Measurements from ENCODE around the gene CDK6.
"Not testable (repeated sequence)": the region's sequence is repeated elsewhere in the genome, so short reads cannot be mapped to it uniquely, and the experiment has no call there.

GRCh38 chr7:92864169-92864568 is 27.8 kb upstream of the CDK6 start:
- TF ChIP-seq, protein P1, sequence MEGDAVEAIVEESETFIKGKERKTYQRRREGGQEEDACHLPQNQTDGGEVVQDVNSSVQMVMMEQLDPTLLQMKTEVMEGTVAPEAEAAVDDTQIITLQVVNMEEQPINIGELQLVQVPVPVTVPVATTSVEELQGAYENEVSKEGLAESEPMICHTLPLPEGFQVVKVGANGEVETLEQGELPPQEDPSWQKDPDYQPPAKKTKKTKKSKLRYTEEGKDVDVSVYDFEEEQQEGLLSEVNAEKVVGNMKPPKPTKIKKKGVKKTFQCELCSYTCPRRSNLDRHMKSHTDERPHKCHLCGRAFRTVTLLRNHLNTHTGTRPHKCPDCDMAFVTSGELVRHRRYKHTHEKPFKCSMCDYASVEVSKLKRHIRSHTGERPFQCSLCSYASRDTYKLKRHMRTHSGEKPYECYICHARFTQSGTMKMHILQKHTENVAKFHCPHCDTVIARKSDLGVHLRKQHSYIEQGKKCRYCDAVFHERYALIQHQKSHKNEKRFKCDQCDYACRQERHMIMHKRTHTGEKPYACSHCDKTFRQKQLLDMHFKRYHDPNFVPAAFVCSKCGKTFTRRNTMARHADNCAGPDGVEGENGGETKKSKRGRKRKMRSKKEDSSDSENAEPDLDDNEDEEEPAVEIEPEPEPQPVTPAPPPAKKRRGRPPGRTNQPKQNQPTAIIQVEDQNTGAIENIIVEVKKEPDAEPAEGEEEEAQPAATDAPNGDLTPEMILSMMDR (IDR thresholded peaks at IDR 0.05; ENCODE audit: low read depth, low read length, missing input control): not testable (repeated sequence)
- TF ChIP-seq RXRA (IDR thresholded peaks at IDR 0.05); TAF1 (conservative IDR thresholded peaks at IDR 0.05); SP1 (IDR thresholded peaks at IDR 0.05); FOXA1 (IDR thresholded peaks at IDR 0.05); EGR1 (IDR thresholded peaks at IDR 0.05; ENCODE audit: low read depth in 2 of 2); JUND (IDR thresholded peaks at IDR 0.05); YY1 (IDR thresholded peaks at IDR 0.05); GABPA (IDR thresholded peaks at IDR 0.05 in 1 of 2, conservative IDR thresholded peaks at IDR 0.05 in 1 of 2): not testable (repeated sequence)
- TF ChIP-seq, protein P2, sequence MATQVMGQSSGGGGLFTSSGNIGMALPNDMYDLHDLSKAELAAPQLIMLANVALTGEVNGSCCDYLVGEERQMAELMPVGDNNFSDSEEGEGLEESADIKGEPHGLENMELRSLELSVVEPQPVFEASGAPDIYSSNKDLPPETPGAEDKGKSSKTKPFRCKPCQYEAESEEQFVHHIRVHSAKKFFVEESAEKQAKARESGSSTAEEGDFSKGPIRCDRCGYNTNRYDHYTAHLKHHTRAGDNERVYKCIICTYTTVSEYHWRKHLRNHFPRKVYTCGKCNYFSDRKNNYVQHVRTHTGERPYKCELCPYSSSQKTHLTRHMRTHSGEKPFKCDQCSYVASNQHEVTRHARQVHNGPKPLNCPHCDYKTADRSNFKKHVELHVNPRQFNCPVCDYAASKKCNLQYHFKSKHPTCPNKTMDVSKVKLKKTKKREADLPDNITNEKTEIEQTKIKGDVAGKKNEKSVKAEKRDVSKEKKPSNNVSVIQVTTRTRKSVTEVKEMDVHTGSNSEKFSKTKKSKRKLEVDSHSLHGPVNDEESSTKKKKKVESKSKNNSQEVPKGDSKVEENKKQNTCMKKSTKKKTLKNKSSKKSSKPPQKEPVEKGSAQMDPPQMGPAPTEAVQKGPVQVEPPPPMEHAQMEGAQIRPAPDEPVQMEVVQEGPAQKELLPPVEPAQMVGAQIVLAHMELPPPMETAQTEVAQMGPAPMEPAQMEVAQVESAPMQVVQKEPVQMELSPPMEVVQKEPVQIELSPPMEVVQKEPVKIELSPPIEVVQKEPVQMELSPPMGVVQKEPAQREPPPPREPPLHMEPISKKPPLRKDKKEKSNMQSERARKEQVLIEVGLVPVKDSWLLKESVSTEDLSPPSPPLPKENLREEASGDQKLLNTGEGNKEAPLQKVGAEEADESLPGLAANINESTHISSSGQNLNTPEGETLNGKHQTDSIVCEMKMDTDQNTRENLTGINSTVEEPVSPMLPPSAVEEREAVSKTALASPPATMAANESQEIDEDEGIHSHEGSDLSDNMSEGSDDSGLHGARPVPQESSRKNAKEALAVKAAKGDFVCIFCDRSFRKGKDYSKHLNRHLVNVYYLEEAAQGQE (IDR thresholded peaks at IDR 0.05): not testable (repeated sequence)
- peak in 1 of 2 donors; percentile 48 for TF ChIP-seq RAD21 (IDR thresholded peaks at IDR 0.05)

All from liver (tissue), 3 donors.